NCI-H69 (cell line): ENCODE data around the gene FAM227A.

Experiments
- DNase-seq: peaks from one replicate; lab custom pipeline; 2025; lab: John Stamatoyannopoulos, UW

FAM227A gene

GRCh38 chr22:38540701-38541100, 115.5 kb downstream of the FAM227A start:
- DNase-seq = no peak

- DNase-seq = peak; percentile 11
Measured at GRCh38 chr22:38531251-38531938, 124.8 kb downstream of the FAM227A start.
